ENCODE measurements around the gene IGFALS. TPM values are rescaled to one million over a fixed set of nuclear protein-coding genes. Genes with fewer than 3 reads are reported as not detected.

IGFALS gene
- total RNA-seq, 2 experiments from 2014 or later: not detected

- ChIA-PET CTCF (no interaction called here), POLR2A (no interaction called here)
These were observed 34.0 kb downstream of the IGFALS start for GRCh38 chr16:1759511-1759910.

- POLR2A ChIA-PET: no interaction called here
- CTCF ChIA-PET: no interaction called here
These were observed 34.6 kb downstream of the IGFALS start for GRCh38 chr16:1758923-1759322.

GRCh38 chr16:1757714-1758461 is 35.6 kb downstream of the IGFALS start:
- POLR2A ChIA-PET: no interaction called here

GRCh38 chr16:1754204-1754603 is 39.3 kb downstream of the IGFALS start:
- CTCF ChIA-PET: interaction anchor here (0.6 kb wide), 1 partner anchor 761 kb away, joined by 4 read pairs; no protein-coding TSS in a partner anchor
- POLR2A ChIA-PET: no interaction called here

More at GRCh38 chr16:1757714-1758461, 35.6 kb downstream of the IGFALS start:
- CTCF ChIA-PET: no interaction called here

- ChIA-PET POLR2A (interaction anchor here (0.7 kb wide), 1 partner anchor 400 kb away, joined by 4 read pairs; no protein-coding TSS in a partner anchor), CTCF (no interaction called here)
These were observed 40.7 kb downstream of the IGFALS start for GRCh38 chr16:1752853-1753252.

GRCh38 chr16:1751946-1752345 is 41.6 kb downstream of the IGFALS start:
- ChIA-PET POLR2A (no interaction called here), CTCF (no interaction called here)

- ChIA-PET CTCF (no interaction called here), POLR2A (no interaction called here)
These were observed 44.1 kb downstream of the IGFALS start for GRCh38 chr16:1749152-1750117.

- POLR2A ChIA-PET: no interaction called here
- CTCF ChIA-PET: no interaction called here
These were observed 45.6 kb downstream of the IGFALS start for GRCh38 chr16:1747934-1748333.

- ChIA-PET POLR2A (no interaction called here), CTCF (no interaction called here)
These were observed 46.8 kb downstream of the IGFALS start for GRCh38 chr16:1746693-1747195.

GRCh38 chr16:1745900-1746692 is 47.4 kb downstream of the IGFALS start:
- POLR2A ChIA-PET: no interaction called here
- CTCF ChIA-PET: no interaction called here

GRCh38 chr16:1745181-1745899 is 48.2 kb downstream of the IGFALS start:
- ChIA-PET POLR2A (no interaction called here), CTCF (no interaction called here)

GRCh38 chr16:1744338-1744840 is 49.1 kb downstream of the IGFALS start:
- ChIA-PET CTCF (no interaction called here), POLR2A (no interaction called here)

- ChIA-PET POLR2A (interaction anchor here (0.6 kb wide), 1 partner anchor 66 kb away, joined by 3 read pairs; the partner anchor contains the start of gene JPT2), CTCF (no interaction called here)
These were observed 49.8 kb downstream of the IGFALS start for GRCh38 chr16:1743376-1744337.

- ChIA-PET CTCF (no interaction called here), POLR2A (no interaction called here)
These were observed 51.8 kb downstream of the IGFALS start for GRCh38 chr16:1741553-1742165.

- ChIA-PET CTCF (no interaction called here), POLR2A (no interaction called here)
These were observed 52.6 kb downstream of the IGFALS start for GRCh38 chr16:1740781-1741490.
